Uterus (tissue), 4 donors: ENCODE results near the gene MTFR2. TPM values are rescaled to one million over a fixed set of nuclear protein-coding genes. Genes with fewer than 3 reads are reported as not detected.

Source experiments
- DNase-seq, 2 donors: peaks; one replicate each; pipeline ENCODE4 v3.0.0-alpha.2; 2019 to 2020
- H3K27ac ChIP-seq, 2 donors: fragments of 200-600 bp; sonication (generic); 1 replicate in 1 of 2; 2 replicates in 1 of 2; pipeline ENCODE4 v1.5.1; 2016 to 2018
- H3K27me3 ChIP-seq, 2 donors: fragments of 200-600 bp; sonication (generic); one replicate each; pipeline ENCODE4 v1.5.1; 2018 to 2019; ENCODE audit warnings: control low read depth in 1 of 2
- H3K36me3 ChIP-seq, 2 donors: fragments of 200-600 bp; sonication (generic); one replicate each; pipeline ENCODE4 v1.5.1; 2019; ENCODE audit warnings: control low read depth in 1 of 2
- H3K4me1 ChIP-seq, 2 donors: fragments of 200-600 bp; sonication (generic); one replicate each; pipeline ENCODE4 v1.5.1; 2018 to 2019; ENCODE audit warnings: control low read depth in 1 of 2
- H3K4me3 ChIP-seq, 2 donors: fragments of 200-600 bp; sonication (generic); 1 replicate in 1 of 2; 2 replicates in 1 of 2; pipeline ENCODE4 v1.5.1; 2018 to 2019; ENCODE audit warnings: mild to moderate bottlenecking in 1 of 2
- H3K9me3 ChIP-seq, 2 donors: fragments of 200-600 bp; sonication (generic); one replicate each; pipeline ENCODE4 v1.5.1; 2019; ENCODE audit warnings: control low read depth in 1 of 2
- CTCF ChIP-seq, 4 experiments: fragments of 200-600 bp in 2 of 4; fragments of 450-650 bp in 2 of 4; sonication (generic) in 2 of 4; IDR thresholded peaks; one replicate each; pipeline ENCODE4 v1.5.1; 2016 to 2019; ENCODE audit warnings: antibody characterized with exemption in 4 of 4, mild to moderate bottlenecking in 2 of 4, moderate library complexity in 1 of 4
- POLR2A ChIP-seq, 2 donors: fragments of 450-650 bp; IDR thresholded peaks; one replicate each; pipeline ENCODE4 v1.6.1; 2016; ENCODE audit warnings: antibody characterized with exemption in 2 of 2, mild to moderate bottlenecking in 1 of 2, moderate library complexity in 1 of 2
- intact Hi-C: fragments of 100-400 bp; cut with DNase I; formaldehyde crosslinking; loops from one replicate; pipeline ENCODE4 v1.15.1; 2023; ENCODE audit warnings: low total_unique reads
- total RNA-seq, 4 donors: library from RNA; depleted of rRNA in 3 of 4; stranded (reverse); fragments of >200 nt in 3 of 4; gene quantifications; one replicate each; pipeline versions ENCODE4 v1.1.0 to v1.2.4, GENCODE V29; 2014 to 2023
- donor health status: DM: yes; HTN: yes; CAD: no.

The MTFR2 gene
- total RNA-seq, 4 donors from 2014 or later = 2.4 TPM; not detected in 3

GRCh38 chr6:136188486-136188885 is 61.6 kb downstream of the MTFR2 start:
- TF ChIP-seq CTCF (IDR thresholded peaks at IDR 0.05) = no peak
- TF ChIP-seq POLR2A (IDR thresholded peaks at IDR 0.05) = no peak
- Histone ChIP-seq H3K4me1 (no peaks in the 10 kb centered on the region), H3K36me3 (no peaks in the 10 kb centered on the region), H3K27ac (no peak overlapping the region), H3K9me3 (no peaks in the 10 kb centered on the region), H3K4me3 (no peak overlapping the region), H3K27me3 (no peaks in the 10 kb centered on the region)
- intact Hi-C loops = no loop called here
- no peak for DNase-seq

DNA sequence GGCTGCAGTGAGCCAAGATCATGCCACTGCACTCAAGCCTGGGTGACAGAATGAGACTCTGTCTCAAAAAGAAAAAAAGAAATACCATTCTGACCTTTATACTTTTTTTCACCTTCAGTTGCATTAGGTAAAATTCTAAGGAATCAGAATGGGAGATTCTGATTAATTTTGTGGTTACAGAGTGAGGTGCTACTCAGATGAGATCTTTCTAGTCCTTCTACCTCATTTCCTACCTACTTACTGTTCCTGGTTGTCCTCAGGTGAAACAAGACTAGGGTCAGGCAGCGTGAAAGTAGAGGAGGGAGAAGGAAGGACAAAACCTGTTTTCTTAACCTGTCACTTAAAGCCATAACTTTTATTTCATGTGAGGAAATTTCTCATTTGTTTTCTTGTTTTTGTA is 63.7 kb downstream of the MTFR2 start:
- no peaks in the 10 kb centered on the region for H3K4me1 ChIP-seq
- no peak for DNase-seq
- no peak overlapping the region for H3K4me3 ChIP-seq
- intact Hi-C loops = no loop called here
- no peak overlapping the region for H3K27ac ChIP-seq
- TF ChIP-seq CTCF (IDR thresholded peaks at IDR 0.05) (no peak), POLR2A (IDR thresholded peaks at IDR 0.05) (no peak)
- H3K36me3 ChIP-seq = no peaks in the 10 kb centered on the region
- H3K9me3 ChIP-seq = no peaks in the 10 kb centered on the region
- H3K27me3 ChIP-seq = no peaks in the 10 kb centered on the region

GRCh38 chr6:136184738-136185137 is 65.4 kb downstream of the MTFR2 start:
- H3K27me3 ChIP-seq = no peaks in the 10 kb centered on the region
- no peak overlapping the region for H3K4me3 ChIP-seq
- no peaks in the 10 kb centered on the region for H3K36me3 ChIP-seq
- H3K4me1 ChIP-seq = no peaks in the 10 kb centered on the region
- intact Hi-C loops = no loop called here
- no peak overlapping the region for H3K27ac ChIP-seq
- DNase-seq = no peak
- TF ChIP-seq POLR2A (IDR thresholded peaks at IDR 0.05) (no peak), CTCF (IDR thresholded peaks at IDR 0.05) (no peak)
- no peaks in the 10 kb centered on the region for H3K9me3 ChIP-seq

- Histone ChIP-seq H3K27me3 (no peaks in the 10 kb centered on the region), H3K36me3 (no peaks in the 10 kb centered on the region), H3K4me1 (no peaks in the 10 kb centered on the region), H3K27ac (no peak overlapping the region), H3K9me3 (no peaks in the 10 kb centered on the region), H3K4me3 (no peak overlapping the region)
- TF ChIP-seq POLR2A (IDR thresholded peaks at IDR 0.05) (no peak), CTCF (IDR thresholded peaks at IDR 0.05) (no peak)
- intact Hi-C loops = no loop called here
- DNase-seq = no peak
Observed at GRCh38 chr6:136181861-136182260, 68.2 kb downstream of the MTFR2 start.

- intact Hi-C loops = no loop called here
- Histone ChIP-seq H3K27ac (no peak overlapping the region), H3K27me3 (no peaks in the 10 kb centered on the region), H3K36me3 (no peaks in the 10 kb centered on the region), H3K4me3 (no peak overlapping the region), H3K4me1 (no peaks in the 10 kb centered on the region), H3K9me3 (no peaks in the 10 kb centered on the region)
- DNase-seq = no peak
- TF ChIP-seq POLR2A (IDR thresholded peaks at IDR 0.05) (no peak), CTCF (IDR thresholded peaks at IDR 0.05) (no peak)
Observed at GRCh38 chr6:136181512-136181833, 68.6 kb downstream of the MTFR2 start.

Other genes with a start within 250 kb of the MTFR2 start
- 100 to 1,000 TPM in 3 of 4 donors, 10 to 100 TPM in 1; 34.6 to 237 (median 211) TPM for gene BCLAF1, start 39.5 kb upstream of the MTFR2 start, total RNA-seq